Endothelial cell (in vitro differentiated cells): ENCODE data around the gene NFKBIB. TPM values are rescaled to one million over a fixed set of nuclear protein-coding genes. Genes with fewer than 3 reads are reported as not detected.

Source experiments
- DNase-seq: peaks from one replicate; pipeline ENCODE4 v3.0.0; 2021; ENCODE audit warnings: low spot score
- H3K27ac Mint-ChIP-seq: one replicate; pipeline ENCODE4 v1.8.0; 2021; ENCODE audit warnings: mixed read lengths, inconsistent platforms; ENCODE audit not compliant: unreplicated experiment
- H3K27me3 Mint-ChIP-seq: one replicate; pipeline ENCODE4 v1.8.0; 2021; ENCODE audit warnings: mild to moderate bottlenecking, moderate library complexity, mixed read lengths, inconsistent platforms; ENCODE audit not compliant: unreplicated experiment
- H3K36me3 Mint-ChIP-seq: one replicate; pipeline ENCODE4 v1.8.0; 2021; ENCODE audit warnings: mild to moderate bottlenecking, low read depth, mixed read lengths, inconsistent platforms; ENCODE audit not compliant: unreplicated experiment
- H3K4me1 Mint-ChIP-seq: one replicate; pipeline ENCODE4 v1.8.0; 2021; ENCODE audit warnings: mild to moderate bottlenecking, mixed read lengths, inconsistent platforms; ENCODE audit not compliant: unreplicated experiment
- H3K4me3 Mint-ChIP-seq: one replicate; pipeline ENCODE4 v1.8.0; 2021; ENCODE audit warnings: mild to moderate bottlenecking, mixed read lengths, inconsistent platforms; ENCODE audit not compliant: unreplicated experiment
- H3K9me3 Mint-ChIP-seq: one replicate; pipeline ENCODE4 v1.8.0; 2021; ENCODE audit warnings: mixed read lengths, inconsistent platforms; ENCODE audit not compliant: unreplicated experiment
- total RNA-seq: library from RNA; stranded (reverse); fragmentation: NEBNext Ultra II Directional; extraction: Animal tissue kit (Norgen Biotek cat#: 25700); gene quantifications from one replicate; pipeline ENCODE4 v1.2.1, GENCODE V29; 2021; ENCODE audit not compliant: unreplicated experiment
- TF ChIP-seq, protein P1 (sequence below): fragments of 200-600 bp; sonication (generic); IDR thresholded peaks from one replicate; pipeline ENCODE4 v1.5.0; 2021; ENCODE audit warnings: antibody characterized with exemption; ENCODE audit not compliant: unreplicated experiment

Gene NFKBIB
- total RNA-seq, 1 donor from 2014 or later = 16.9 TPM

DNA sequence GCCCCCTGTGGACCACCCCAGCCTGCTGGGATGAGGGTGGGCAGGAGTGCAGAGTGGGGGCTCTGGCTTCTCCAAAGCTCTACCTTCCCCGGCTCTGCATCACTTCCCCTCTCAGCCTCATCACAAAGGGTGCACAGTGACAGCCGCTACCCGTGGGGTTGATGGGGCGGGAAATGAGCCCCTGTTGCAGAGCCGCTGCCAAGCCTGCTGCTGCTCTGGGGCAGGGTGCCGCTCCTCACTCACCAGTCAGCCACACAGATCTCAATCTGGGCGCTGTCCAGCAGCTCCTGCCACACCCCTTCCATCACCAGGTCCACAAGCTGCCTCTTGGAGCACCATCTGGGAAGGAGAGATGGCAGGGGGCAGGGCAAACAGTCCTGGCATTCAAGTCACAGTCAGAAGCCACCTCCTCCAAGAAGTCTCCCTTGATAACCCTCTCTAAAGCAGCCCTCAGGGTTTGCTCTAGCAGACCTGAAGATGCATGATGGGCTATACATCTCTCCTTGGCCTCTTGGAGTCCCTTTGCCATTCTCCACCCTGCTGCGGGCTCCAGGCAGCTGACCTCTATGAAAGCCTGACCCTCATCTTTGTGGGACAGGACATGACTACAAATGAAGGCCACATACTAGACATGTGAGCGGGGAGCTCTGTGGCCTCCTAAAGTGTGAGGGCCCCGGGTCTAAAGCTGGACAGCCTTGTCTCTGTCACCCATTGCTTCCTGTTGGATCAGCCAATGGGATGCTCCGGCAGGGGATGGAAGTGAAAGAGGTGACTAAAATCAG, 46.7 kb downstream of the NFKBIB start:
- TF ChIP-seq, protein P1, sequence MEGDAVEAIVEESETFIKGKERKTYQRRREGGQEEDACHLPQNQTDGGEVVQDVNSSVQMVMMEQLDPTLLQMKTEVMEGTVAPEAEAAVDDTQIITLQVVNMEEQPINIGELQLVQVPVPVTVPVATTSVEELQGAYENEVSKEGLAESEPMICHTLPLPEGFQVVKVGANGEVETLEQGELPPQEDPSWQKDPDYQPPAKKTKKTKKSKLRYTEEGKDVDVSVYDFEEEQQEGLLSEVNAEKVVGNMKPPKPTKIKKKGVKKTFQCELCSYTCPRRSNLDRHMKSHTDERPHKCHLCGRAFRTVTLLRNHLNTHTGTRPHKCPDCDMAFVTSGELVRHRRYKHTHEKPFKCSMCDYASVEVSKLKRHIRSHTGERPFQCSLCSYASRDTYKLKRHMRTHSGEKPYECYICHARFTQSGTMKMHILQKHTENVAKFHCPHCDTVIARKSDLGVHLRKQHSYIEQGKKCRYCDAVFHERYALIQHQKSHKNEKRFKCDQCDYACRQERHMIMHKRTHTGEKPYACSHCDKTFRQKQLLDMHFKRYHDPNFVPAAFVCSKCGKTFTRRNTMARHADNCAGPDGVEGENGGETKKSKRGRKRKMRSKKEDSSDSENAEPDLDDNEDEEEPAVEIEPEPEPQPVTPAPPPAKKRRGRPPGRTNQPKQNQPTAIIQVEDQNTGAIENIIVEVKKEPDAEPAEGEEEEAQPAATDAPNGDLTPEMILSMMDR = no peak

GRCh38 chr19:38949580-38950367, 50.0 kb downstream of the NFKBIB start:
- H3K36me3 Mint-ChIP-seq = peaks cover 7% of the 10 kb centered on the region
- H3K4me3 Mint-ChIP-seq = no peak overlapping the region
- no peak overlapping the region for H3K27ac Mint-ChIP-seq
- peak; percentile 90 for DNase-seq
- H3K9me3 Mint-ChIP-seq = no peaks in the 10 kb centered on the region
- H3K4me1 Mint-ChIP-seq = peaks cover 8% of the 10 kb centered on the region
- peaks cover 10% of the 10 kb centered on the region for H3K27me3 Mint-ChIP-seq
- TF ChIP-seq, protein P1 = no peak

More for the DNA sequence above, 46.7 kb downstream of the NFKBIB start:
- no peak for DNase-seq
- Mint-ChIP-seq H3K9me3 (no peaks in the 10 kb centered on the region), H3K4me3 (no peak overlapping the region), H3K36me3 (peaks cover 5% of the 10 kb centered on the region), H3K27me3 (peaks cover 17% of the 10 kb centered on the region), H3K4me1 (peaks cover 9% of the 10 kb centered on the region), H3K27ac (no peak overlapping the region)

DNA sequence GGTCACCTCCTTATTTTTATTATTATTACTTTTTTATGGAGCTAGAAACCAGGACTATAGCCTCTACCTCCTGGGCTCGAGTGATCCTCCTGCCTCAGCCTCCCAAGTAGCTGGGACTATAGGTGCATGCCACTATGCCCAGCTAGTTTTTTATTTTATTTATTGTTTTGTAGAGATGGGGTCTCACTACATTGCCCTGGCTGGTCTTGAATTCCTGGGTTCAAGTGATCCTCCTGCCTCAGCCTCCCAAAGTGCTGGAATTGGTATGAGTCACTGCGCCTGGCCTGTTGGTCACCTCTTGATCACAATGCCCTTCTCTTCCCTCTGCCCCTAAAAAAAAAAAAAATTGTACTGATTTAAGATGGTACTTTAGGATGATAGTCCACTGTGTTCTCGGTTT, 51.4 kb downstream of the NFKBIB start:
- Mint-ChIP-seq H3K9me3 (no peaks in the 10 kb centered on the region), H3K27me3 (peaks cover 10% of the 10 kb centered on the region), H3K27ac (no peak overlapping the region), H3K36me3 (peaks cover 6% of the 10 kb centered on the region), H3K4me1 (peaks cover 8% of the 10 kb centered on the region), H3K4me3 (no peak overlapping the region)
- DNase-seq = no peak
- TF ChIP-seq, protein P1 = no peak

DNA sequence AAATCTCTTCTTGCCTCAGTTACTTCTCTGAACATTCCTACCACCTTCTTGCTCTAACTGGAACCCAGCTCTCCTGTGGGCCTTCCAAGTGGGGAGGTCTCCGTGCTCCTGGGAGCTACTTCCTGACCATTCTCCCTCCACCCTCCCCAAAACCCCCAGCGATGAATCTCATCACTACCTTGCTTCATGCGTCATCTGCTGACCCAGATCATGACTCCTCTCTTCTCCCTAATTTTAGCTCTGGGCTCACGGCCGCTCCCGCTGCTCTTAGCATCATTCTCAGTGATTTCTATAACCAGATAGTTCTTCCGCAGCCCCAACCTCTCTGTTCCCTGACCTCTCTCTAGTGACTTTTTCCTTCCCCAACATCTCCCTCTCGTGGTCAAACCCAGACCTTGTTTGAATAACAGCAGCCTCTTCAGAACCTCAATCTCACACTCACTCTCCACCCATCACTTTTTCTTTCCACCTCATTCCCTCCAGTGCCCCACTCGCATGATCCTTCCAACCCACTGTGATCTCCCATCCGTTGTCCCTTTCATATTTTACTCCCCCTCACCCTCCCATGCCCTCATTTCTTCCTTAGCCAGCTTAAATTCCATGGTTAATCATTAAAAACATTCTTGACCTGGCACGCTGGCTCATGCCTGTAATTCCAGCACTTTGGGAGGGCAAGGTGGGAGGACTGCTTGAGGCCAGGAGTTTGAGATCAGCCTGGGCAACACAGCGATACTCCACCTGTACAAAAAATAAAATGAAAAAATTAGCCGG, 52.8 kb downstream of the NFKBIB start:
- Mint-ChIP-seq H3K36me3 (peaks cover 6% of the 10 kb centered on the region), H3K4me1 (peaks cover 8% of the 10 kb centered on the region), H3K9me3 (no peaks in the 10 kb centered on the region), H3K4me3 (peak overlapping the region; percentile 45), H3K27ac (no peak overlapping the region), H3K27me3 (peaks cover 7% of the 10 kb centered on the region)
- peak; percentile 53 for DNase-seq
- TF ChIP-seq, protein P1 = peak; percentile 26
